GM06990 (cell line): ENCODE data around the gene ZBTB20.

Experiments used
- DNase-seq: peaks from one replicate; pipeline ENCODE4 v3.0.0-alpha.2; 2011; ENCODE audit not compliant: insufficient read length; ENCODE audit errors: extremely low read depth
- H3K27me3 ChIP-seq: replicated peaks from 2 replicates; pipeline ENCODE4 v1.6.0; 2011; ENCODE audit warnings: low read length; ENCODE audit not compliant: control insufficient read depth, insufficient read depth
- H3K36me3 ChIP-seq: 2 replicates; pipeline ENCODE4 v1.5.1; 2011; ENCODE audit warnings: low read length; ENCODE audit not compliant: control insufficient read depth, insufficient read depth
- H3K4me3 ChIP-seq: replicated peaks from 2 replicates; pipeline ENCODE4 v1.5.1; 2011; ENCODE audit warnings: low read depth, mild to moderate bottlenecking, control low read depth, low read length
- CTCF ChIP-seq: IDR thresholded peaks from 2 replicates; pipeline ENCODE4 v1.5.1; 2011; ENCODE audit warnings: low read length, control low read depth, mild to moderate bottlenecking, inconsistent platforms; ENCODE audit not compliant: insufficient read depth, poor library complexity, severe bottlenecking

The ZBTB20 gene

GRCh38 chr3:114418724-114419543 lies 728.2 kb downstream of the ZBTB20 start:
- no peaks in the 10 kb centered on the region for H3K27me3 ChIP-seq
- DNase-seq = peak; percentile 31
- H3K36me3 ChIP-seq = no peaks in the 10 kb centered on the region
- peak; percentile 74 for TF ChIP-seq CTCF
- H3K4me3 ChIP-seq = no peak overlapping the region

GRCh38 chr3:114418107-114418506 lies 729.0 kb downstream of the ZBTB20 start:
- Histone ChIP-seq H3K36me3 (no peaks in the 10 kb centered on the region), H3K27me3 (no peaks in the 10 kb centered on the region), H3K4me3 (no peak overlapping the region)
- peak; percentile 8 for DNase-seq
- TF ChIP-seq CTCF = no peak

GRCh38 chr3:114417675-114418074 lies 729.4 kb downstream of the ZBTB20 start:
- no peaks in the 10 kb centered on the region for H3K27me3 ChIP-seq
- no peak for DNase-seq
- TF ChIP-seq CTCF = no peak
- H3K36me3 ChIP-seq = no peaks in the 10 kb centered on the region
- no peak overlapping the region for H3K4me3 ChIP-seq

- H3K4me3 ChIP-seq = no peak overlapping the region
- no peak for DNase-seq
- no peaks in the 10 kb centered on the region for H3K27me3 ChIP-seq
- no peaks in the 10 kb centered on the region for H3K36me3 ChIP-seq
- no peak for TF ChIP-seq CTCF
Measured at GRCh38 chr3:114417265-114417664, 729.8 kb downstream of the ZBTB20 start.

GRCh38 chr3:114411811-114412803 lies 735.0 kb downstream of the ZBTB20 start:
- Histone ChIP-seq H3K4me3 (no peak overlapping the region), H3K36me3 (no peaks in the 10 kb centered on the region), H3K27me3 (no peaks in the 10 kb centered on the region)
- peak; percentile 14 for TF ChIP-seq CTCF
- DNase-seq = no peak
